Sigmoid colon (tissue), 7 donors: Measurements from ENCODE around the gene ANKRD61. TPM values are rescaled to one million over a fixed set of nuclear protein-coding genes. Genes with fewer than 3 reads are reported as not detected.

Experiments used
- DNase-seq: peaks from one replicate; pipeline ENCODE4 v3.0.0-alpha.2; 2019
- H3K27ac ChIP-seq, 4 donors: fragments of 200-600 bp; sonication (generic); one replicate each; pipeline ENCODE4 v1.5.1; 2016 to 2019; ENCODE audit warnings: mild to moderate bottlenecking in 1 of 4
- H3K27me3 ChIP-seq, 3 donors: fragments of 200-600 bp; sonication (generic); one replicate each; pipeline ENCODE4 v1.5.1; 2019; ENCODE audit warnings: mild to moderate bottlenecking in 1 of 3
- H3K36me3 ChIP-seq, 4 donors: fragments of 200-600 bp; sonication (generic); one replicate each; pipeline ENCODE4 v1.5.1; 2016 to 2019
- H3K4me1 ChIP-seq, 4 donors: fragments of 200-600 bp; sonication (generic); one replicate each; pipeline ENCODE4 v1.5.1; 2017 to 2019
- H3K4me3 ChIP-seq, 4 donors: fragments of 200-600 bp; sonication (generic); one replicate each; pipeline ENCODE4 v1.5.1; 2017 to 2019; ENCODE audit warnings: mild to moderate bottlenecking in 2 of 4, moderate library complexity in 1 of 4
- H3K9me3 ChIP-seq, 4 donors: fragments of 200-600 bp in 3 of 4; sonication (generic) in 3 of 4; one replicate each; pipeline versions ENCODE4 v1.5.1 to v1.6.1; 2013 to 2019
- CTCF ChIP-seq, 4 experiments: fragments of 450-650 bp in 3 of 4; fragments of 200-600 bp in 1 of 4; IDR thresholded peaks; one replicate each; pipeline ENCODE4 v1.5.1; 2016 to 2019; ENCODE audit warnings: antibody characterized with exemption in 4 of 4, mild to moderate bottlenecking in 3 of 4, moderate library complexity in 2 of 4
- EP300 ChIP-seq, 4 donors: sonication (generic); formaldehyde crosslinking; IDR thresholded peaks; one replicate each; pipeline ENCODE4 v1.6.1; 2017; ENCODE audit warnings: antibody characterized with exemption in 4 of 4
- POLR2A ChIP-seq, 2 donors: fragments of 450-650 bp; IDR thresholded peaks; one replicate each; pipeline ENCODE4 v1.6.1; 2016; ENCODE audit warnings: antibody characterized with exemption in 2 of 2, mild to moderate bottlenecking in 2 of 2, moderate library complexity in 2 of 2
- POLR2AphosphoS5 ChIP-seq, 4 donors: sonication (generic); formaldehyde crosslinking; IDR thresholded peaks; one replicate each; pipeline ENCODE4 v1.6.1; 2017; ENCODE audit warnings: antibody characterized with exemption in 4 of 4
- WGBS, 2 donors: extraction: QIAGEN DNeasy Blood & Tissue Kit; methylation state at CpG; one replicate each; pipeline ENCODE4 v1.1.7; 2013; 5-methylcytosine and 5-hydroxymethylcytosine counted together
- intact Hi-C: fragments of 100-400 bp; cut with DNase I; formaldehyde crosslinking; loops from one replicate; pipeline ENCODE4 v1.15.1; 2023
- polyA plus RNA-seq, 3 donors: library from polyadenylated mRNA; stranded (reverse); fragments of 200-250 nt; gene quantifications; one replicate each; pipeline ENCODE4 v1.2.3, GENCODE V29; 2013
- total RNA-seq, 4 donors: library from RNA; depleted of rRNA; stranded (reverse); fragments of >200 nt; gene quantifications; one replicate each; pipeline ENCODE4 v1.1.0, GENCODE V29; 2016
- donor health status: healthy with polysubstance abuse.
- donor health status: Bipolar disorder and iron deficiency.
- donor health status: healthy.

Gene ANKRD61
- total and polyA plus RNA-seq, 7 donors, result not detected

- Histone ChIP-seq H3K27me3 (no peaks in the 10 kb centered on the region), H3K27ac (peak overlapping the region; percentile 23 to 96 (median 66)), H3K36me3 (peaks cover 10 to 49% (median 28%) of the 10 kb centered on the region in 4 donors), H3K9me3 (no peaks in the 10 kb centered on the region), H3K4me1 (peaks cover 0 to 47% (median 24%) of the 10 kb centered on the region in 4 donors), H3K4me3 (no peak overlapping the region)
- intact Hi-C loops, result no loop called here
- WGBS, 2 donors, result 87 to 90% methylated on average over 8 of the region's 8 CpGs
- TF ChIP-seq POLR2AphosphoS5 (IDR thresholded peaks at IDR 0.05) (peak in 2 of 4 donors; percentile 10 to 40), EP300 (IDR thresholded peaks at IDR 0.05) (peak in 1 of 4 donors; percentile 55), POLR2A (IDR thresholded peaks at IDR 0.05) (no peak)
- DNase-seq, result peak; percentile 91
These were observed 15.1 kb upstream of the ANKRD61 start for GRCh38 chr7:6015917-6016652.

- WGBS, 2 donors, result 95 to 96% methylated on average over 8 of the region's 8 CpGs
These were observed 14.6 kb upstream of the ANKRD61 start for GRCh38 chr7:6016653-6016966.

GRCh38 chr7:6020371-6021286, 10.5 kb upstream of the ANKRD61 start:
- Histone ChIP-seq H3K27me3 (no peaks in the 10 kb centered on the region), H3K36me3 (peaks cover 11 to 95% (median 58%) of the 10 kb centered on the region in 4 donors)
- no peak for TF ChIP-seq CTCF (IDR thresholded peaks at IDR 0.05)
- no peak for TF ChIP-seq POLR2AphosphoS5 (IDR thresholded peaks at IDR 0.05)
- TF ChIP-seq POLR2A (IDR thresholded peaks at IDR 0.05), result no peak
- TF ChIP-seq EP300 (IDR thresholded peaks at IDR 0.05), result no peak

More at GRCh38 chr7:6016653-6016966, 14.6 kb upstream of the ANKRD61 start:
- Histone ChIP-seq H3K9me3 (no peaks in the 10 kb centered on the region), H3K27me3 (no peaks in the 10 kb centered on the region), H3K4me1 (peaks cover 0 to 42% (median 22%) of the 10 kb centered on the region in 4 donors), H3K36me3 (peaks cover 10 to 55% (median 28%) of the 10 kb centered on the region in 4 donors), H3K27ac (peak overlapping the region; percentile 23 to 96 (median 66)), H3K4me3 (no peak overlapping the region)
- intact Hi-C loops, result no loop called here
- no peak for DNase-seq
- TF ChIP-seq EP300 (IDR thresholded peaks at IDR 0.05) (no peak), POLR2A (IDR thresholded peaks at IDR 0.05) (no peak), POLR2AphosphoS5 (IDR thresholded peaks at IDR 0.05) (no peak), CTCF (IDR thresholded peaks at IDR 0.05) (no peak)

GRCh38 chr7:6022707-6023106, 8.5 kb upstream of the ANKRD61 start:
- Histone ChIP-seq H3K27ac (no peak overlapping the region), H3K36me3 (peaks cover 18 to 100% (median 60%) of the 10 kb centered on the region in 4 donors), H3K27me3 (no peaks in the 10 kb centered on the region)

More at GRCh38 chr7:6020371-6021286, 10.5 kb upstream of the ANKRD61 start:
- Histone ChIP-seq H3K27ac (no peak overlapping the region), H3K4me3 (no peak overlapping the region), H3K9me3 (no peaks in the 10 kb centered on the region), H3K4me1 (peaks cover 0 to 13% (median 9%) of the 10 kb centered on the region in 4 donors)
- DNase-seq, result no peak
- intact Hi-C loops, result no loop called here
- 33 to 74% methylated on average over 11 of the region's 11 CpGs for whole genome bisulfite sequencing, 2 donors

More at GRCh38 chr7:6022707-6023106, 8.5 kb upstream of the ANKRD61 start:
- intact Hi-C loops, result no loop called here
- DNase-seq, result no peak
- Histone ChIP-seq H3K9me3 (no peaks in the 10 kb centered on the region), H3K4me3 (no peak overlapping the region), H3K4me1 (no peaks in the 10 kb centered on the region)
- TF ChIP-seq CTCF (IDR thresholded peaks at IDR 0.05) (no peak), POLR2A (IDR thresholded peaks at IDR 0.05) (no peak)
- 88 to 95% methylated on average over 3 of the region's 3 CpGs for WGBS, 2 donors
